ENCODE measurements around the gene AMER2.
"Not testable (repeated sequence)": the region's sequence is repeated elsewhere in the genome, so short reads cannot be mapped to it uniquely, and the experiment has no call there.

The AMER2 gene

GRCh38 chr13:25169951-25170553 lies 2.0 kb downstream of the AMER2 start:
- no peak for DNase-seq (ENCODE audit: low read depth, low spot score)
- Histone ChIP-seq H3K36me3 (ENCODE audit: insufficient read depth, insufficient read length, low read length) (no peaks in the 10 kb centered on the region), H3K27me3 (ENCODE audit: insufficient read depth, insufficient read length) (peaks cover 38% of the 10 kb centered on the region), H3K4me3 (ENCODE audit: insufficient read length, low read depth) (peak overlapping the region; percentile 40), H3K4me1 (ENCODE audit: insufficient read depth, insufficient read length) (peaks cover 3% of the 10 kb centered on the region), H3K9ac (ENCODE audit: insufficient read length, low read depth) (peak overlapping the region; percentile 61), H3K9me3 (ENCODE audit: insufficient read depth, low read length) (0 out of 2 replicates have a peak, but pooled peaks cover 4% of the 10 kb centered on the region)
- TF ChIP-seq SUZ12 (IDR thresholded peaks at IDR 0.05; ENCODE audit: extremely low read depth, insufficient read depth, insufficient read length) = no peak
- no peak for TF ChIP-seq YY1 (IDR thresholded peaks at IDR 0.05; ENCODE audit: insufficient read depth, insufficient read length)
- no peak for TF ChIP-seq ZNF274 (IDR thresholded peaks at IDR 0.05; ENCODE audit: low read depth, low read length)

GRCh38 chr13:25169356-25169755 lies 2.7 kb downstream of the AMER2 start:
- Histone ChIP-seq H3K4me3 (ENCODE audit: insufficient read length, low read depth) (no peak overlapping the region), H3K9ac (ENCODE audit: insufficient read length, low read depth) (no peak overlapping the region), H3K9me3 (ENCODE audit: insufficient read depth, low read length) (0 out of 2 replicates have a peak, but pooled peaks cover 4% of the 10 kb centered on the region), H3K4me1 (ENCODE audit: insufficient read depth, insufficient read length) (peaks cover 3% of the 10 kb centered on the region), H3K27me3 (ENCODE audit: insufficient read depth, insufficient read length) (peaks cover 38% of the 10 kb centered on the region), H3K36me3 (ENCODE audit: insufficient read depth, insufficient read length, low read length) (no peaks in the 10 kb centered on the region)
- DNase-seq (ENCODE audit: low read depth, low spot score) = no peak
- no peak for TF ChIP-seq YY1 (IDR thresholded peaks at IDR 0.05; ENCODE audit: insufficient read depth, insufficient read length)
- no peak for TF ChIP-seq ZNF274 (IDR thresholded peaks at IDR 0.05; ENCODE audit: low read depth, low read length)
- TF ChIP-seq SUZ12 (IDR thresholded peaks at IDR 0.05; ENCODE audit: extremely low read depth, insufficient read depth, insufficient read length) = no peak

- H3K4me3 ChIP-seq (ENCODE audit: insufficient read length, low read depth) = no peak overlapping the region
- TF ChIP-seq YY1 (IDR thresholded peaks at IDR 0.05; ENCODE audit: insufficient read depth, insufficient read length) (no peak), ZNF274 (IDR thresholded peaks at IDR 0.05; ENCODE audit: low read depth, low read length) (no peak), SUZ12 (IDR thresholded peaks at IDR 0.05; ENCODE audit: extremely low read depth, insufficient read depth, insufficient read length) (no peak)
- H3K36me3 ChIP-seq (ENCODE audit: insufficient read depth, insufficient read length, low read length) = no peaks in the 10 kb centered on the region
- peaks cover 3% of the 10 kb centered on the region for H3K4me1 ChIP-seq (ENCODE audit: insufficient read depth, insufficient read length)
- 0 out of 2 replicates have a peak, but pooled peaks cover 4% of the 10 kb centered on the region for H3K9me3 ChIP-seq (ENCODE audit: insufficient read depth, low read length)
- DNase-seq (ENCODE audit: low read depth, low spot score) = no peak
- H3K27me3 ChIP-seq (ENCODE audit: insufficient read depth, insufficient read length) = peaks cover 38% of the 10 kb centered on the region
- no peak overlapping the region for H3K9ac ChIP-seq (ENCODE audit: insufficient read length, low read depth)
These were observed 3.3 kb downstream of the AMER2 start for GRCh38 chr13:25168790-25169189.

- H3K9ac ChIP-seq (ENCODE audit: insufficient read length, low read depth) = no peak overlapping the region
These were observed 4.5 kb downstream of the AMER2 start for GRCh38 chr13:25167382-25168174.

GRCh38 chr13:25166306-25166705 lies 5.8 kb downstream of the AMER2 start:
- Histone ChIP-seq H3K9me3 (ENCODE audit: insufficient read depth, low read length) (0 out of 2 replicates have a peak, but pooled peaks cover 4% of the 10 kb centered on the region), H3K9ac (ENCODE audit: insufficient read length, low read depth) (no peak overlapping the region), H3K36me3 (ENCODE audit: insufficient read depth, insufficient read length, low read length) (no peaks in the 10 kb centered on the region), H3K4me1 (ENCODE audit: insufficient read depth, insufficient read length) (no peaks in the 10 kb centered on the region), H3K4me3 (ENCODE audit: insufficient read length, low read depth) (no peak overlapping the region), H3K27me3 (ENCODE audit: insufficient read depth, insufficient read length) (peaks cover 22% of the 10 kb centered on the region)
- DNase-seq (ENCODE audit: low read depth, low spot score) = no peak
- no peak for TF ChIP-seq ZNF274 (IDR thresholded peaks at IDR 0.05; ENCODE audit: low read depth, low read length)
- TF ChIP-seq YY1 (IDR thresholded peaks at IDR 0.05; ENCODE audit: insufficient read depth, insufficient read length) = no peak
- no peak for TF ChIP-seq SUZ12 (IDR thresholded peaks at IDR 0.05; ENCODE audit: extremely low read depth, insufficient read depth, insufficient read length)

More at GRCh38 chr13:25167382-25168174, 4.5 kb downstream of the AMER2 start:
- Histone ChIP-seq H3K4me1 (ENCODE audit: insufficient read depth, insufficient read length) (peaks cover 3% of the 10 kb centered on the region), H3K4me3 (ENCODE audit: insufficient read length, low read depth) (no peak overlapping the region), H3K27me3 (ENCODE audit: insufficient read depth, insufficient read length) (peaks cover 34% of the 10 kb centered on the region), H3K9me3 (ENCODE audit: insufficient read depth, low read length) (0 out of 2 replicates have a peak, but pooled peaks cover 4% of the 10 kb centered on the region), H3K36me3 (ENCODE audit: insufficient read depth, insufficient read length, low read length) (no peaks in the 10 kb centered on the region)
- TF ChIP-seq YY1 (IDR thresholded peaks at IDR 0.05; ENCODE audit: insufficient read depth, insufficient read length) = no peak
- DNase-seq (ENCODE audit: low read depth, low spot score) = no peak

GRCh38 chr13:25165663-25166062 lies 6.4 kb downstream of the AMER2 start:
- H3K4me3 ChIP-seq (ENCODE audit: insufficient read length, low read depth) = no peak overlapping the region
- 0 out of 2 replicates have a peak, but pooled peaks cover 4% of the 10 kb centered on the region for H3K9me3 ChIP-seq (ENCODE audit: insufficient read depth, low read length)
- H3K27me3 ChIP-seq (ENCODE audit: insufficient read depth, insufficient read length) = peaks cover 15% of the 10 kb centered on the region
- no peak for TF ChIP-seq SUZ12 (IDR thresholded peaks at IDR 0.05; ENCODE audit: extremely low read depth, insufficient read depth, insufficient read length)
- TF ChIP-seq ZNF274 (IDR thresholded peaks at IDR 0.05; ENCODE audit: low read depth, low read length) = no peak
- no peak for TF ChIP-seq YY1 (IDR thresholded peaks at IDR 0.05; ENCODE audit: insufficient read depth, insufficient read length)
- H3K36me3 ChIP-seq (ENCODE audit: insufficient read depth, insufficient read length, low read length) = no peaks in the 10 kb centered on the region
- no peak for DNase-seq (ENCODE audit: low read depth, low spot score)
- H3K4me1 ChIP-seq (ENCODE audit: insufficient read depth, insufficient read length) = no peaks in the 10 kb centered on the region
- H3K9ac ChIP-seq (ENCODE audit: insufficient read length, low read depth) = no peak overlapping the region

GRCh38 chr13:25165163-25165562 lies 6.9 kb downstream of the AMER2 start:
- H3K9me3 ChIP-seq (ENCODE audit: insufficient read depth, low read length); H3K4me3 ChIP-seq (ENCODE audit: insufficient read length, low read depth); H3K4me1 ChIP-seq (ENCODE audit: insufficient read depth, insufficient read length); H3K36me3 ChIP-seq (ENCODE audit: insufficient read depth, insufficient read length, low read length); H3K9ac ChIP-seq (ENCODE audit: insufficient read length, low read depth); DNase-seq (ENCODE audit: low read depth, low spot score): not testable (repeated sequence)
- peak; percentile 22; the same call in 1 of the 2 replicates for TF ChIP-seq ZNF274 (IDR thresholded peaks at IDR 0.05; ENCODE audit: low read depth, low read length)
- peaks cover 10% of the 10 kb centered on the region for H3K27me3 ChIP-seq (ENCODE audit: insufficient read depth, insufficient read length)
